GM12801 (cell line): ENCODE measurements around the gene APMAP.

Source experiments
- CTCF ChIP-seq: IDR thresholded peaks from one replicate; pipeline ENCODE4 v1.5.1; 2011; ENCODE audit warnings: control low read depth; ENCODE audit not compliant: insufficient read length; ENCODE audit errors: extremely low read depth

Gene APMAP

DNA sequence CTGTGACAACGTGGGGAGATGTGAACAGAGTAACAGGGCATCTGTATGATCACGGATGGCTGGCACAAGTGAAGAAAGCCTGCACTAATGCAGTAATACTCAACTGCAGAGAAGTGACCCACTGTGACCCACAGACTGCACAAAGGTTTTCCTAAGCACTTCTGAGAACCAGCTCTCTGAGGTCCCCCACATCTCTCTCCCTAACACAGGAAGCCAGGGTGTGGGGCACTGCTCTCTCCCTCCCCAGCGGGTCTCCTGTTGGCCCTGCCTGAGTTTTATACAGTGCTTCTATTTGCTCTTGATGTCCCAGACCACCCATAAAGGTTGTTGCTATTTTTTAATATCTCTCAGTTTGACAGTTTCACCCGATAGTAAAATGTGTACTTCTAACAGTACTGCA is 11.3 kb downstream of the APMAP start:
- no peak for TF ChIP-seq CTCF

DNA sequence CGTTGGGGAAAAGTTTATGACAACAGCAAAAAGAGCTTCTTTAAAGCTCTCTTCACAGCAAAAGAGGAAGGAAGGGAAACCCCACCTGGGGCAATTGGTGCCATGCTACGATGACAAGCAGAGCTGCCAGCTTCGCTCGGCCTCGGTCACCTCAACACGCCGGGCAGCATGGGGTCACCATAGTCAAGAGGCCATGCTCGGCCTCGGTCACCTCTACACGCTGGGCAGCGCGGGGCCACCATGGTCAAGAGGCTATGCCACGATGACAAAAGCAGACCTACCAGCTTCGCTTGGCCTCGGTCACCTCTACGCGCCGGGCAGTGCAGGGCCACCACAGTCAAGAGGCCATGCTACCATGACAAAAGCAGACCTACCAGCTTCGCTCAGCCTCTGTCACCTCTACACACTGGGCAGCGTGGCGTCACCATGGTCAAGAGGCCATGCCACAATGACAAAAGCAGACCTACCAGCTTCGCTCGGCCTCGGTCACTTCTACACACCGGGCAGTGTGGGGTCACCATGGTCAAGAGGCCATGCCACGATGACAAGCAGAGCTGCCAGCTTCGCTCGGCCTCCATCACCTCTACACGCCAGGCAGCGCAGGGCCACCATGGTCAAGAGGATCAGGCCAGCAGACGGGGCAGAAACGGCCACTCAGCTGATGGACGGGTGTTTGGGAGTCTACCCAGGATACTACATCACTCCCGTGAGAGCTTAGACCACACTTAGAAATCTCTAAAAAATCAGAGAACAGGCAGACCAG is 12.1 kb downstream of the APMAP start:
- TF ChIP-seq CTCF = no peak

DNA sequence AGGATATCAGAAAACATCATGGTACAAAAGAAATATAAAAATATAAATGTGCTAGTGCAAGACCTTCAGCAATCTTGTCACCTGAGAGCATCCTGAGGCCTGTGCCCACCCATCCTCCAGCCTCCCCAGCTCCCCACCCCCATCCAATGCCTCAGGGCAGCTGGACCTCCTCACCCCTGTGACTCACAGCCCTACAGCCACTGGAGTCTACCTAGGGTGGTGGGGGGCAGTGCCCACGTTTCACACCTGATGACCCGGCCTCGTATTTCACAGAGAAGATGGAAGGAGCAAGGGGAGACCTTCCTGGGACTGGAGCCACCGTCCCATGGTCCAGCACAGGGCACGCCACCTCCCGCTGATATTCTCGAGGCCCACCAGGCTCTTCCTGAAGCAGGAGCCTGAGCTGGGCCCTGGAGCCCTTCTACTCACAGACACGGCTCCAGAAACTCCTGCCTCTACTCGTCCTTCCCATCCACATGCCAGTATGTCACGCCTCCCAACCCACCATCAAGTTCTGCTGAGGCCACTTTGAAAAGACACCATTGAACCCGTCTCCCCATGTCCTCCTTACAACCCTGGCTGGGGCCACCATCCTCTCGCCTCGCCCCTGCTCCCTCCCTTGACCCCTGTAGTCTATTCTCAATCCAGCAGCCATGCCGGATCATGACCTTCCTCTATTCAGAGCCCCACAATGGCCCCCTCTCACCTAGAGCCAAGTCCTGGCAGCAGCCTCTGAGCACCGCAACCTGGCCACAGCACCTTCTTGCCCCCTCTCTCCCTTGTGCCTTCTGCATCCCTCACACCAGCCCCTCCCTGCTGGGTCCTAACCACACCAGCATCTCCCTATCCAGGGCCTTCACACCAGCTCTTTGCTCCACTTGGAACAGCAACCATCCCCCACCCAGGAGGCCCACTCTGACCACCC is 13.3 kb downstream of the APMAP start:
- TF ChIP-seq CTCF = no peak

DNA sequence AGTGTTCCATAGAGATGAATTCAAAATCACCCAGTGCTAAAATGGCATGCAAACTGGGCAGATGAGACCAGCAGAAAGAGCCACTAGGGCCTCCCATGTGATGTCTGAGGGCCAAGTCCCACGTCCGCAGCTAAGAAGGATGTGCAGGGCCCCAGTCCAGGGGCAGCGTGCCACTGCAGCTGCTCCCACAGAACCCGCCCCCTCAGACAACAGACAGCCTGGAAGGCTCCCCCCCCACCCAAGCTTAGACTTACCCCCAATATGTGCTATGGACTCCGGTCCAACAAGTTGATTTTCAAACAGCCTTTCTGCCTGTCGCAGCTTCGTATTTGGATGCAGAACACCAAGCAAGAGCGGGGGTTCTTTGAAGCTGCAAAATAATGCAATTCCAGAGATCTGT is 14.0 kb downstream of the APMAP start:
- no peak for TF ChIP-seq CTCF

DNA sequence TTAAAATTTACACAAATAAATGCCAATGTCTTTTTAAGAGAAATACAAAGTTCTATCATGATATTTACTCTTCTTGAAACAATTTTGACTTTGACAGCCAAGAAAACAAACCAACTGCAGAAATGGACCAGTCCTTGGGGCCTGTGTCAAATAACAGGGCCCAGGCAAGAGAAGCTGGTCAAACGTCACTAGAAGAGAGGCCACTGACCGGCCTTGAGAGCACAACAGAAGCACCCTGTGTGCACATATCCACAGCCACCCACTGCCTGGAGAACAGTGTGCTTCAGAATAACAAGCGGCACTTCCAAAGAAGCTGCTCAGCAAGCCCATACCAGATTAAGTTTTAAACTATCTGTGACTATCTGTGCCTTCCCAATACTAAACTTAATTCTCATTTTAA is 14.8 kb downstream of the APMAP start:
- no peak for TF ChIP-seq CTCF

- no peak for TF ChIP-seq CTCF
Measured at GRCh38 chr20:24977336-24977735, 15.2 kb downstream of the APMAP start.

DNA sequence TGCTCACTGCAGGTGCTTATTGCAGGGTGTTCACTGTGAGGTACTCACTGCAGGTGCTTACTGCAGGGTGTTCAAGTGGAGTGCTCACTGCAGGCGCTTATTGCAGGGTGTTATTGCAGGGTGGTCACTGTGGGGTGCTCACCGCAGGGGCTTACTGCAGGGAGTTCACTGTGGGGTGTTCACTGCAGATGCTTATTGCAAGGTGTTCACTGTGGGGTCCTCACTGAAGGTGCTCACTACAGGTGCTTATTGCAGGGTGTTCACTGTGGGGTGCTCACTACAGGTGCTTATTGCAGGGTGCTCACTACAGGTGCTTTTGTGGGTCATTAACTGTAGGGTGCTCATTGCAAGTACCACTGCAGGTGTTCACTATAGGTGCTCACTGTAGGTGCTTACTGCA is 20.2 kb downstream of the APMAP start:
- TF ChIP-seq CTCF = no peak
